Fibroblast of peridontal ligament (primary cell): ENCODE measurements around the gene KMT2C.
"Not testable (repeated sequence)": the region's sequence is repeated elsewhere in the genome, so short reads cannot be mapped to it uniquely, and the experiment has no call there.

Experiments used
- DNase-seq: peaks from one replicate; pipeline ENCODE4 v3.0.0-alpha.2; 2010; ENCODE audit errors: extremely low read depth

The KMT2C gene

GRCh38 chr7:152403726-152404125 lies 32.1 kb downstream of the KMT2C start:
- DNase-seq = no peak

GRCh38 chr7:152402384-152403250 lies 33.2 kb downstream of the KMT2C start:
- DNase-seq = peak; percentile 23

GRCh38 chr7:152399344-152399743 lies 36.5 kb downstream of the KMT2C start:
- no peak for DNase-seq

- DNase-seq = no peak
Measured at GRCh38 chr7:152395112-152395511, 40.7 kb downstream of the KMT2C start.

- DNase-seq = peak; percentile 45
Measured at GRCh38 chr7:152394214-152394613, 41.6 kb downstream of the KMT2C start.

GRCh38 chr7:152392254-152392653 lies 43.5 kb downstream of the KMT2C start:
- no peak for DNase-seq

- DNase-seq = not testable (repeated sequence)
Measured at GRCh38 chr7:152386136-152386764, 49.6 kb downstream of the KMT2C start.

GRCh38 chr7:152384235-152385200 lies 51.3 kb downstream of the KMT2C start:
- DNase-seq = not testable (repeated sequence)

- peak; percentile 94 for DNase-seq
Measured at GRCh38 chr7:152383341-152384234, 52.2 kb downstream of the KMT2C start.

- no peak for DNase-seq
Measured at GRCh38 chr7:152382244-152382643, 53.6 kb downstream of the KMT2C start.

GRCh38 chr7:152380931-152381578 lies 54.7 kb downstream of the KMT2C start:
- peak; percentile 43 for DNase-seq

- not testable (repeated sequence) for DNase-seq
Measured at GRCh38 chr7:152378497-152378896, 57.3 kb downstream of the KMT2C start.

- not testable (repeated sequence) for DNase-seq
Measured at GRCh38 chr7:152376716-152377484, 58.9 kb downstream of the KMT2C start.

GRCh38 chr7:152370297-152370696 lies 65.5 kb downstream of the KMT2C start:
- no peak for DNase-seq

GRCh38 chr7:152369518-152369917 lies 66.3 kb downstream of the KMT2C start:
- DNase-seq = no peak

GRCh38 chr7:152367170-152367569 lies 68.6 kb downstream of the KMT2C start:
- no peak for DNase-seq

- DNase-seq = no peak
Measured at GRCh38 chr7:152366662-152367061, 69.1 kb downstream of the KMT2C start.

GRCh38 chr7:152365982-152366603 lies 69.7 kb downstream of the KMT2C start:
- DNase-seq = no peak

GRCh38 chr7:152363798-152364197 lies 72.0 kb downstream of the KMT2C start:
- DNase-seq = no peak
